Measurements from ENCODE around the gene PPP1R3D. TPM values are rescaled to one million over a fixed set of nuclear protein-coding genes. Genes with fewer than 3 reads are reported as not detected.

PPP1R3D gene
- total and polyA plus RNA-seq, 9 of the 15 experiments (the other 6 are each of a cell fraction or from before 2014, with no cell fraction given), result 0.35 to 3.3 (median 1.8) TPM

- TF ChIP-seq FOSL1 (tag; conservative IDR thresholded peaks at IDR 0.05) (no peak), HDAC2 (IDR thresholded peaks at IDR 0.05) (peak; percentile 25; the same call in 1 of the 2 replicates), ARID3A (IDR thresholded peaks at IDR 0.05; ENCODE audit: borderline replicate concordance, low read depth, low read length) (no peak), CTCF (IDR thresholded peaks at IDR 0.05 in 2 of 3, conservative IDR thresholded peaks at IDR 0.05 in 1 of 3; ENCODE audit: insufficient read depth in 2 of 3, low read depth in 1 of 3, low read length in 3 of 3) (peak; percentile 18 to 28 (median 21); a peak in 2 of 6 replicates), GATAD2A (IDR thresholded peaks at IDR 0.05) (no peak), MCM2 (IDR thresholded peaks at IDR 0.05; ENCODE audit: low read depth) (no peak), MBD1 (CRISPR knock-in tag; IDR thresholded peaks at IDR 0.05) (no peak), ZZZ3 (IDR thresholded peaks at IDR 0.05) (no peak), ZNF324 (CRISPR knock-in tag; IDR thresholded peaks at IDR 0.05) (no peak), FOXJ2 (tag; IDR thresholded peaks at IDR 0.05) (no peak), PRDM10 (IDR thresholded peaks at IDR 0.05; ENCODE audit: partially characterized antibody) (peak; percentile 34), TAF15 (IDR thresholded peaks at IDR 0.05; ENCODE audit: low read depth, low read length) (no peak), JUNB (CRISPR knock-in tag; conservative IDR thresholded peaks at IDR 0.05) (no peak), E2F8 (IDR thresholded peaks at IDR 0.05; ENCODE audit: low read depth, partially characterized antibody) (no peak), TAF1 (IDR thresholded peaks at IDR 0.05; ENCODE audit: control insufficient read depth, extremely low read depth, insufficient read depth, low read length, severe bottlenecking) (peak; percentile 72)
These were observed at the start of gene PPP1R3D, which contains the start of gene FAM217B (continued) for GRCh38 chr20:59940129-59940955.
